ENCODE measurements around the gene MAGI1.
"Not testable (repeated sequence)": the region's sequence is repeated elsewhere in the genome, so short reads cannot be mapped to it uniquely, and the experiment has no call there.

GRCh38 chr3:65719639-65720038 is 319.1 kb downstream of the MAGI1 start:
- not testable (repeated sequence) for TF ChIP-seq BACH2 (CRISPR knock-in tag; IDR thresholded peaks at IDR 0.05; ENCODE audit: borderline replicate concordance); TCF4 (CRISPR knock-in tag; IDR thresholded peaks at IDR 0.05; ENCODE audit: borderline replicate concordance); ARNTL (CRISPR knock-in tag; IDR thresholded peaks at IDR 0.05; ENCODE audit: borderline replicate concordance, low read depth); ZFP3 (CRISPR knock-in tag; IDR thresholded peaks at IDR 0.05); ESRRG (CRISPR knock-in tag; IDR thresholded peaks at IDR 0.05); RARB (CRISPR knock-in tag; IDR thresholded peaks at IDR 0.05)
